ENCODE results near the gene HCRT.
"Not testable (repeated sequence)": the region's sequence is repeated elsewhere in the genome, so short reads cannot be mapped to it uniquely, and the experiment has no call there.

HCRT gene

DNA sequence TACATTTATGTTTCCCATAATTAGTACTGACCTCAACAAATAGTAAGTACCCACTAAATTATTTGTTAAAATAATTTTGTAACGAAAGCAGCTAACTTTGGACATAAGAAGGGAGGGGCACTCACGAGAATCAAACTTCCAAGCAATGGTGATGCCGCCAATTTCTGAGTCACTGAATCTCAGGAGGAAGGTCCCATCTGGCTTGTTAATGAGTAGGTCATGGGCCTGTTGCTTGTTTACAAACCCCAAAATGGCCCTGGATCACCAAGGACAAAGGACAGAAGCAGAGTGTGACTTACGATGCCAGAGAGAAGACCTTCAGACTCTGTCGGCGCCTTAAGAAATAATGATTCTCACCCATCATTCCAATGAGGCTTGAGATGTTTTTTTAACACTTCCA is 24.8 kb upstream of the HCRT start:
- TF ChIP-seq, protein P1, sequence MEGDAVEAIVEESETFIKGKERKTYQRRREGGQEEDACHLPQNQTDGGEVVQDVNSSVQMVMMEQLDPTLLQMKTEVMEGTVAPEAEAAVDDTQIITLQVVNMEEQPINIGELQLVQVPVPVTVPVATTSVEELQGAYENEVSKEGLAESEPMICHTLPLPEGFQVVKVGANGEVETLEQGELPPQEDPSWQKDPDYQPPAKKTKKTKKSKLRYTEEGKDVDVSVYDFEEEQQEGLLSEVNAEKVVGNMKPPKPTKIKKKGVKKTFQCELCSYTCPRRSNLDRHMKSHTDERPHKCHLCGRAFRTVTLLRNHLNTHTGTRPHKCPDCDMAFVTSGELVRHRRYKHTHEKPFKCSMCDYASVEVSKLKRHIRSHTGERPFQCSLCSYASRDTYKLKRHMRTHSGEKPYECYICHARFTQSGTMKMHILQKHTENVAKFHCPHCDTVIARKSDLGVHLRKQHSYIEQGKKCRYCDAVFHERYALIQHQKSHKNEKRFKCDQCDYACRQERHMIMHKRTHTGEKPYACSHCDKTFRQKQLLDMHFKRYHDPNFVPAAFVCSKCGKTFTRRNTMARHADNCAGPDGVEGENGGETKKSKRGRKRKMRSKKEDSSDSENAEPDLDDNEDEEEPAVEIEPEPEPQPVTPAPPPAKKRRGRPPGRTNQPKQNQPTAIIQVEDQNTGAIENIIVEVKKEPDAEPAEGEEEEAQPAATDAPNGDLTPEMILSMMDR (IDR thresholded peaks at IDR 0.05): no peak

DNA sequence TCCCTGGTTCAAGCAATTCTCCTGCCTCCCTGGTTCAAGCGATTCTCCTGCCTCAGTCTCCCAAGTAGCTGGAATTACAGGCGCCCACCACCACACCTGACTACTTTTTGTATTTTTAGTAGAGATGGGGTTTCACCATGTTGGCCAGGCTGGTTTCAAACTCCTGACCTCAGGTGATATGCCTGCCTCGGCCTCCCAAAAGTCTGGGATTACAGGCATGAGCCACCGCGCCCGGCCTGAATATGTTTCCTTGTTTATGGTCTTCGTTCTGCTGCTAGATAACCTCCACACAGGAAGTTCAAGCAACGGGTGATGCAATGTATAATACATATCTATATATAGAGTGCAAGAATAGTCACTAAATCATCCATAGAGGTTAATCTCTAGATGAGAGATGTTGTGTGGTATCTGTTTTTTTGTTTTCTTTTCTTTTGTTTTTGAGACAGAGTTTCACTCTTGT is 20.9 kb upstream of the HCRT start:
- intact Hi-C loops (cut with DNase I; ENCODE audit: low total_unique reads); H3K4me1 ChIP-seq; H3K27me3 ChIP-seq; H3K9me3 ChIP-seq; H3K4me3 ChIP-seq; H3K27ac ChIP-seq; DNase-seq: not testable (repeated sequence)
- peaks cover 87 to 100% (median 97%) of the 10 kb centered on the region in 3 donors for H3K36me3 ChIP-seq

More for the DNA sequence above, 24.8 kb upstream of the HCRT start:
- Histone ChIP-seq H3K36me3 (peaks cover 64 to 96% (median 86%) of the 10 kb centered on the region in 3 donors), H3K9me3 (no peaks in the 10 kb centered on the region), H3K27me3 (no peaks in the 10 kb centered on the region), H3K4me1 (peaks cover 0 to 3% (median 0%) of the 10 kb centered on the region in 4 donors), H3K4me3 (no peak overlapping the region), H3K27ac (no peak overlapping the region)
- intact Hi-C loops (cut with DNase I; ENCODE audit: low total_unique reads): no loop called here
- no peak for DNase-seq

DNA sequence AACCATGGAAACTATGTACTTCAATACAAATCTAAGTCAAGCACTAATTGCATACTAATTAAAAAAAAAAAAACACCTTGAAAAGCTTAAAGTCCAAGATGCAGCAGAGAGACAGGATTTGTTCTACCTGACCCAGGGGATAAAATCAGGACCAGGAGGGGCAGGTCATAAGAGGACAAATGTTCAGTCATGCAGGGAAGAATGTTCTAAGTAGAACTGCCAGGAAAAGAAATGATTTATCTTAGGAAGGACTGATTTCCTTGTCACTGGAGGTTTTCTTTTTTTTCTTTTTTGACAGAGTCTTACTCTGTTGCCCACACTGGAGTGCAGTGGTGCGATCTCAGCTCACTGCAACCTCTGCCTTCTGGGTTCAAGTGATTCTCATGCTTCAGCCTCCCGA is 18.1 kb upstream of the HCRT start:
- Histone ChIP-seq H3K36me3 (peaks cover 69 to 91% (median 89%) of the 10 kb centered on the region in 3 donors), H3K27ac (no peak overlapping the region), H3K9me3 (no peaks in the 10 kb centered on the region), H3K4me3 (no peak overlapping the region), H3K4me1 (no peaks in the 10 kb centered on the region), H3K27me3 (no peaks in the 10 kb centered on the region)
- DNase-seq: no peak
- intact Hi-C loops (cut with DNase I; ENCODE audit: low total_unique reads): no loop called here
- TF ChIP-seq, protein P1 (IDR thresholded peaks at IDR 0.05): no peak

DNA sequence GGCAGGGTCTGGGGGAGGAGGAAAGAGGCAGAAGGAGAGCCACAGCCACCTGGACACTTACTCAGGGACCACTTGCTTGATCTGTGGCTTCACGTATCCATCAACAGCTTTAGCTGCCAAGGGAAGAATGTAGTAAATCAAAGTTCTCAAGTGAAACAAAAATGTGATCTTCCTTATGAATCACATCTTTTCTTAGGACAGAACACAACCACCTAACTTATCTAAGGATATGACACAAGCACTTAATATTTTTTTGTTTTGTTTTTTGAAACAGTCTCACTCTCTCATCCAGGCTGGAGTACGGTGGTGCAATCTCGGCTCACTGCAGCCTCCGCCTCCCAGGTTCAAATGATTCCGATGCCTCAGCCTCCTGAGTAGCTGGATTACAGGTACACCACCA is 17.4 kb upstream of the HCRT start:
- TF ChIP-seq, protein P1 (IDR thresholded peaks at IDR 0.05): no peak
- H3K27me3 ChIP-seq: no peaks in the 10 kb centered on the region
- intact Hi-C loops (cut with DNase I; ENCODE audit: low total_unique reads): no loop called here
- H3K27ac ChIP-seq: no peak overlapping the region
- no peak overlapping the region for H3K4me3 ChIP-seq
- DNase-seq: no peak
- H3K9me3 ChIP-seq: no peaks in the 10 kb centered on the region
- no peaks in the 10 kb centered on the region for H3K4me1 ChIP-seq
- peaks cover 68 to 84% (median 83%) of the 10 kb centered on the region in 3 donors for H3K36me3 ChIP-seq

DNA sequence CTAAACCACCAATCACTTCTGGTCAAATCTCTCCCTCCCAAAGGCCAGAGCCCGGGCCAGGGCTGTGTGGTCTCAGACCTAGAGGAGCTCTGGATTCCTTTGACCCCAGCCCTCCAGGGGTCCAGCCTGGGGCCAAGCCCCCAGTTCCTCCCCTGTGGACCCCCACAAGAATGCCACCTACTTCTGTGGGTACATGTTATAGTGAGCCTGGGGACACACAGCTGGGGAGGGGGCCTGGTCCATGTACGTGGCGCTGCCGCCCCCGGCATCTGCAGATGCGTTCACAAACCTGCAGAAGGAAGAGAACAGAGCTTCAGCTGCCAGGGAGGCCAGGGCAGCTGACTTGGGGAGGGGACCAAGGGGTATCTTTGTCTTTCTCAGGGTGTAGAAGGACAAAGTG is 16.9 kb upstream of the HCRT start:
- TF ChIP-seq, protein P1 (IDR thresholded peaks at IDR 0.05): no peak
- intact Hi-C loops (cut with DNase I; ENCODE audit: low total_unique reads): no loop called here
- H3K9me3 ChIP-seq: no peaks in the 10 kb centered on the region
- H3K4me1 ChIP-seq: no peaks in the 10 kb centered on the region
- H3K27me3 ChIP-seq: no peaks in the 10 kb centered on the region
- peaks cover 62 to 79% (median 77%) of the 10 kb centered on the region in 3 donors for H3K36me3 ChIP-seq
- DNase-seq: no peak
- no peak overlapping the region for H3K4me3 ChIP-seq
- no peak overlapping the region for H3K27ac ChIP-seq

DNA sequence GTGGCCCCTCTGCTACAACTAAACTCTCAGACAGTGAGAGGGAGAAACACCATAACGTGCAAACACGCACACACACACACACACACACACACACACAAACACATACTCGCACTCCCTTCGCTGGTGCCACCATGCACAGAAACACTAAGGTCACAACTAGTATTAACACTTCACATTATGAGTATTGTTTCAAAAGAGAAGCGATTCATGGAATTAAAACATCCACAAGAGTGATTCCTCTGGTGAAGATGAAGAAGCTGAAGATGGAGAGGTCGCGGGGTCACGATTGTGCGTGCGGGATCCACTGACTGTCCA is 16.2 kb upstream of the HCRT start:
- no peaks in the 10 kb centered on the region for H3K27me3 ChIP-seq
- intact Hi-C loops (cut with DNase I; ENCODE audit: low total_unique reads): no loop called here
- H3K4me3 ChIP-seq: no peak overlapping the region
- no peak for DNase-seq
- TF ChIP-seq, protein P1 (IDR thresholded peaks at IDR 0.05): no peak
- H3K36me3 ChIP-seq: peaks cover 55 to 71% (median 70%) of the 10 kb centered on the region in 3 donors
- no peak overlapping the region for H3K27ac ChIP-seq
- H3K9me3 ChIP-seq: no peaks in the 10 kb centered on the region
- H3K4me1 ChIP-seq: no peaks in the 10 kb centered on the region

All from tibial artery (tissue), 4 donors.